Measurements from ENCODE around the gene CCDC13. TPM values are rescaled to one million over a fixed set of nuclear protein-coding genes. Genes with fewer than 3 reads are reported as not detected.

CCDC13 gene
- total RNA-seq, 1 experiment from 2014 or later: 2.3 TPM

DNA sequence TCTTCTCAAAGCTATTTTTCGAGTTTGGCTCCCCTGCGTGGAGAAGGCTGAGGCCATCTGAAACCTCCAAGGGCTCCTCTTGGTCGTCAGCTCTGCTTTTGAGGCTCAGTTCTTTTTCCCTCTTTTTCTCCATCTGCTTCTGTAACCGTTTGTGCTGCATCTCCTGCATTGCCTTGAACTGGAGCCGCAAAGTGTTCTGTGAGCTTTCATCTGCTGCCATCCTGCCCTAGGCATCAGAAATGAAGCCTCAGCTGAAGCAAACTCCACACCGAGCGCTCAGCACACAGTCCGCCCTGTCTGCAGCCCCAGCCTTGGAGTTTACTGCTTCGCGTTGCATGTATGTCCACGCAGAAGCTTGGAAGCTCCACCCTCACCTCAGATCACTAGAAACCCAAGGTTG, 14.9 kb downstream of the CCDC13 start (continued):
- TF ChIP-seq TCF7L2 (IDR thresholded peaks at IDR 0.05; ENCODE audit: borderline replicate concordance, extremely low read depth, insufficient read depth, insufficient read length): no peak

DNA sequence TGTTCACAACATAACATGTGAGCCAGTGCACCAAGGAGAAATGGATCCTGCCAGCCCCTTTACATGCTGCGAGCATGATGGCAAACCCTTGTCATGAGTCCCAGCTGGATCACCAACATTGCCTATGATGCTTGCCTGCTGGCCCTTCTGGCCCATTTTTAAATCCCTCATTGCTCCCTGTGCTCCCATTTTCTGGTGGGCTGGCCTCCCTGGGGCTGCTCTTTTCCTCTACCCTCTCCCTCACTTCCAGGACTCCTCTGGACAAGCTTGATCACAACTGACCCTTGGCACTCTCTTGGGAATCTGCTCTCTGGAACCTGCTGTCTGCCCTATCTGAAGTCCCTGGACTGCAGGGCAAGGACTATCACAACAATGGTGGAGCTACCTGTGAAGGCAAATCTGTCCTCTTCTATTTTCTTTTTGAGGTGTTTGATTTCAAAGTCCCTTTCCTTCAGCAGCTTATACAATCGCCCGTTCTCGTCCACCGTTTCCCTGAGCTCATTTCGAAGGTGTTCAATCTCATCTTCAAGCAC, 16.3 kb downstream of the CCDC13 start:
- CTCF ChIA-PET: interaction anchor here (1.3 to 2.0 kb wide), 4 partner anchors 9 to 174 kb away, joined by 3 to 7 read pairs (median 4); no protein-coding TSS in a partner anchor
- Histone ChIP-seq H3K27me3 (ENCODE audit: insufficient read depth, low read length) (no peaks in the 10 kb centered on the region), H3K4me3 (replicated peaks in 1 of 2; ENCODE audit: low read depth in 1 of 2, low read length in 2 of 2) (no peak overlapping the region), H2AFZ (ENCODE audit: low read depth, low read length, poor library complexity, severe bottlenecking) (no peak overlapping the region), H4K20me1 (ENCODE audit: insufficient read depth) (no peaks in the 10 kb centered on the region), H3K79me2 (ENCODE audit: insufficient read depth, low read length) (no peaks in the 10 kb centered on the region), H3K9me3 (ENCODE audit: control insufficient read depth in 1 of 2, insufficient read depth in 1 of 2, low read depth in 1 of 2, low read length in 2 of 2) (no peaks in the 10 kb centered on the region), H3K4me1 (ENCODE audit: control insufficient read depth in 1 of 2, insufficient read depth in 2 of 2, low read length in 2 of 2) (no peaks in the 10 kb centered on the region), H3K27ac (ENCODE audit: low read depth, low read length) (no peak overlapping the region), H3K9ac (ENCODE audit: low read length) (no peak overlapping the region), H3K9me2 (ENCODE audit: insufficient read depth) (no peaks in the 10 kb centered on the region), H3K4me2 (ENCODE audit: low read length) (no peak overlapping the region), H3K36me3 (ENCODE audit: control insufficient read depth in 1 of 2, insufficient read depth in 2 of 2, low read length in 2 of 2) (no peaks in the 10 kb centered on the region)
- POLR2A ChIA-PET: no interaction called here
- RAD21 ChIA-PET (ENCODE audit: low non-redundant PET in 1 of 2, low total read pairs in 2 of 2, uncharacterized antibody in 2 of 2, unreplicated experiment in 2 of 2): no interaction called here
- intact Hi-C loops (cut with micrococcal nuclease): no loop called here
- ATAC-seq (no peak), DNase-seq (ENCODE audit: low read depth, low spot score) (no peak)
- TF ChIP-seq ELF1 (IDR thresholded peaks at IDR 0.05; ENCODE audit: borderline replicate concordance, low read depth) (no peak), POLR2AphosphoS5 (IDR thresholded peaks at IDR 0.05; ENCODE audit: low read depth, low read length) (no peak), EGR1 (IDR thresholded peaks at IDR 0.05; ENCODE audit: low read depth) (no peak), RAD21 (IDR thresholded peaks at IDR 0.05; ENCODE audit: low read depth) (no peak), YY1 (IDR thresholded peaks at IDR 0.05; ENCODE audit: extremely low read depth, insufficient replicate concordance, low read depth, low read length) (no peak), TCF7L2 (IDR thresholded peaks at IDR 0.05; ENCODE audit: borderline replicate concordance, extremely low read depth, insufficient read depth, insufficient read length) (no peak), SIN3A (IDR thresholded peaks at IDR 0.05; ENCODE audit: low read depth) (no peak), CBX3 (IDR thresholded peaks at IDR 0.05; ENCODE audit: low read depth) (no peak), CEBPB (IDR thresholded peaks at IDR 0.05; ENCODE audit: low read depth) (no peak), REST (IDR thresholded peaks at IDR 0.05; ENCODE audit: low read depth) (no peak), POLR2A (IDR thresholded peaks at IDR 0.05; ENCODE audit: borderline replicate concordance, extremely low read depth, insufficient read depth, insufficient read length) (no peak), SRF (IDR thresholded peaks at IDR 0.05; ENCODE audit: low read depth) (no peak), MAX (IDR thresholded peaks at IDR 0.05) (no peak), FOSL1 (IDR thresholded peaks at IDR 0.05; ENCODE audit: low read depth) (no peak), ZFX (IDR thresholded peaks at IDR 0.05) (no peak), ZBTB33 (IDR thresholded peaks at IDR 0.05; ENCODE audit: extremely low read depth, insufficient replicate concordance, low read length) (no peak)
- no TSS peak for BruUV-seq (replicated peaks)

Data from HCT116 (cell line).